A673 (cell line): ENCODE results near the gene PLXNA1. TPM values are rescaled to one million over a fixed set of nuclear protein-coding genes. Genes with fewer than 3 reads are reported as not detected.

Source experiments
- BruUV-seq: library from RNA; stranded (reverse); fragments of 400-500 nt; replicated peaks from 2 replicates; lab custom pipeline; 2021; lab: Mats Ljungman, UMichigan
- CTCF ChIA-PET: fragments of 300-600 bp; sonication (Branson Sonifier 250); formaldehyde crosslinking; loops from one replicate; lab custom pipeline; 2022; ENCODE audit warnings: antibody characterized with exemption; lab: Charles Lee
- POLR2A ChIA-PET: fragments of 300-600 bp; sonication (Branson Sonifier 250); formaldehyde crosslinking; loops from one replicate; lab custom pipeline; 2022; ENCODE audit warnings: antibody characterized with exemption; ENCODE audit not compliant: low non-redundant PET; lab: Charles Lee
- DNase-seq: peaks from one replicate; pipeline ENCODE4 v3.0.0-alpha.2; 2015; ENCODE audit warnings: low spot score
- H3K27ac ChIP-seq: fragments of 200-600 bp; sonication (generic); 2 replicates; pipeline ENCODE4 v1.5.1; 2016; ENCODE audit warnings: mixed run types, low read depth, mild to moderate bottlenecking, mixed read lengths, antibody characterized with exemption, low read length; ENCODE audit not compliant: poor library complexity, severe bottlenecking
- H3K27me3 ChIP-seq: fragments of 200-600 bp; sonication (generic); replicated peaks from 2 replicates; pipeline ENCODE4 v1.6.1; 2017; ENCODE audit warnings: mixed run types, low read depth, mild to moderate bottlenecking, mixed read lengths, antibody characterized with exemption, low read length; ENCODE audit not compliant: insufficient read depth, poor library complexity
- H3K36me3 ChIP-seq: fragments of 200-600 bp; sonication (generic); 2 replicates; pipeline ENCODE4 v1.6.1; 2016; ENCODE audit warnings: mixed run types, mild to moderate bottlenecking, mixed read lengths, antibody characterized with exemption, low read length; ENCODE audit not compliant: insufficient read depth, poor library complexity, severe bottlenecking
- H3K4me1 ChIP-seq: fragments of 200-600 bp; sonication (generic); 2 replicates; pipeline ENCODE4 v1.6.1; 2017; ENCODE audit warnings: mixed run types, mild to moderate bottlenecking, mixed read lengths, antibody characterized with exemption, low read length; ENCODE audit not compliant: insufficient read depth, poor library complexity, severe bottlenecking
- H3K4me3 ChIP-seq: fragments of 200-600 bp; sonication (generic); 2 replicates; pipeline ENCODE4 v1.5.1; 2016; ENCODE audit warnings: low read depth, mixed run types, mild to moderate bottlenecking, mixed read lengths, low read length; ENCODE audit not compliant: poor library complexity, severe bottlenecking
- H3K9me3 ChIP-seq: fragments of 200-600 bp; sonication (generic); 2 replicates; pipeline ENCODE4 v1.6.1; 2016; ENCODE audit warnings: mixed run types, low read depth, mild to moderate bottlenecking, mixed read lengths, antibody characterized with exemption, low read length; ENCODE audit not compliant: poor library complexity, severe bottlenecking
- EZH2 ChIP-seq: fragments of 200-600 bp; sonication (generic); IDR thresholded peaks from 2 replicates; pipeline ENCODE4 v1.6.1; 2017; ENCODE audit warnings: borderline replicate concordance, low read depth, mild to moderate bottlenecking, mixed read lengths, antibody characterized with exemption, low read length; ENCODE audit not compliant: poor library complexity, severe bottlenecking
- intact Hi-C: fragments of 100-400 bp; cut with micrococcal nuclease; formaldehyde crosslinking; loops from one replicate; pipeline ENCODE4 v1.10.0; 2022; ENCODE audit not compliant: unreplicated experiment
- total RNA-seq: library from RNA; stranded (reverse); gene quantifications from 2 replicates; pipeline ENCODE4 v1.2.3, GENCODE V29; 2021
- TF ChIP-seq, protein P1 (sequence below): fragments of 300-800, 200-600 bp; sonication (generic); conservative IDR thresholded peaks from 2 replicates; pipeline ENCODE4 v1.5.1; 2017; ENCODE audit warnings: low read depth, mild to moderate bottlenecking, antibody characterized with exemption, low read length, moderate library complexity, mixed read lengths

PLXNA1 gene
- total RNA-seq, 1 experiment from 2014 or later, result 33.6 TPM

DNA sequence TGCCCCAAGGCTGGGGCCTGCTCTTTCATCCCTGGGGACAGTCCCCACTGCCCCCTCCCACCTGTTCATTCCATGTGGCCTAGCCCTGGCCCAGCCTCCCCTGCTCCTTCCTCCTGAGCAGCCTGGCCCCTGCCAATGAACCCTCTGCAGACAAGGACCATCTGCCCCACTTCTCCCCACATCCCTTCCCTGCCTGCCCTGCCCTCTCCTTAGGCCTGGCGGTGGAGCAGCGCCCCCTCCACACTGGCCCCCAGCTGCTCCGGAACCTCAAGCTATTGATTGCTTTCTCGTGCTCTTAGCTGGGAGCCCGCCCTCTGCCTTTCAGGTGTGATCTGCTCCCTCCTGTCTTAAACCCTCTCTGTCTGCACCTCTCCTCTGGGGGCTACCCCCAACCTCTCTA, 8.0 kb downstream of the PLXNA1 start:
- Histone ChIP-seq H3K4me1 (peaks cover 22% of the 10 kb centered on the region), H3K4me3 (no peak overlapping the region), H3K36me3 (peaks cover 13% of the 10 kb centered on the region), H3K27ac (no peak overlapping the region), H3K9me3 (no peaks in the 10 kb centered on the region), H3K27me3 (no peaks in the 10 kb centered on the region)
- intact Hi-C loops, result no loop called here
- ChIA-PET CTCF (no interaction called here), POLR2A (no interaction called here)
- no peak for DNase-seq
- TF ChIP-seq EZH2, result no peak
- TF ChIP-seq, protein P1, sequence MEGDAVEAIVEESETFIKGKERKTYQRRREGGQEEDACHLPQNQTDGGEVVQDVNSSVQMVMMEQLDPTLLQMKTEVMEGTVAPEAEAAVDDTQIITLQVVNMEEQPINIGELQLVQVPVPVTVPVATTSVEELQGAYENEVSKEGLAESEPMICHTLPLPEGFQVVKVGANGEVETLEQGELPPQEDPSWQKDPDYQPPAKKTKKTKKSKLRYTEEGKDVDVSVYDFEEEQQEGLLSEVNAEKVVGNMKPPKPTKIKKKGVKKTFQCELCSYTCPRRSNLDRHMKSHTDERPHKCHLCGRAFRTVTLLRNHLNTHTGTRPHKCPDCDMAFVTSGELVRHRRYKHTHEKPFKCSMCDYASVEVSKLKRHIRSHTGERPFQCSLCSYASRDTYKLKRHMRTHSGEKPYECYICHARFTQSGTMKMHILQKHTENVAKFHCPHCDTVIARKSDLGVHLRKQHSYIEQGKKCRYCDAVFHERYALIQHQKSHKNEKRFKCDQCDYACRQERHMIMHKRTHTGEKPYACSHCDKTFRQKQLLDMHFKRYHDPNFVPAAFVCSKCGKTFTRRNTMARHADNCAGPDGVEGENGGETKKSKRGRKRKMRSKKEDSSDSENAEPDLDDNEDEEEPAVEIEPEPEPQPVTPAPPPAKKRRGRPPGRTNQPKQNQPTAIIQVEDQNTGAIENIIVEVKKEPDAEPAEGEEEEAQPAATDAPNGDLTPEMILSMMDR, result no peak
- no TSS peak for BruUV-seq

DNA sequence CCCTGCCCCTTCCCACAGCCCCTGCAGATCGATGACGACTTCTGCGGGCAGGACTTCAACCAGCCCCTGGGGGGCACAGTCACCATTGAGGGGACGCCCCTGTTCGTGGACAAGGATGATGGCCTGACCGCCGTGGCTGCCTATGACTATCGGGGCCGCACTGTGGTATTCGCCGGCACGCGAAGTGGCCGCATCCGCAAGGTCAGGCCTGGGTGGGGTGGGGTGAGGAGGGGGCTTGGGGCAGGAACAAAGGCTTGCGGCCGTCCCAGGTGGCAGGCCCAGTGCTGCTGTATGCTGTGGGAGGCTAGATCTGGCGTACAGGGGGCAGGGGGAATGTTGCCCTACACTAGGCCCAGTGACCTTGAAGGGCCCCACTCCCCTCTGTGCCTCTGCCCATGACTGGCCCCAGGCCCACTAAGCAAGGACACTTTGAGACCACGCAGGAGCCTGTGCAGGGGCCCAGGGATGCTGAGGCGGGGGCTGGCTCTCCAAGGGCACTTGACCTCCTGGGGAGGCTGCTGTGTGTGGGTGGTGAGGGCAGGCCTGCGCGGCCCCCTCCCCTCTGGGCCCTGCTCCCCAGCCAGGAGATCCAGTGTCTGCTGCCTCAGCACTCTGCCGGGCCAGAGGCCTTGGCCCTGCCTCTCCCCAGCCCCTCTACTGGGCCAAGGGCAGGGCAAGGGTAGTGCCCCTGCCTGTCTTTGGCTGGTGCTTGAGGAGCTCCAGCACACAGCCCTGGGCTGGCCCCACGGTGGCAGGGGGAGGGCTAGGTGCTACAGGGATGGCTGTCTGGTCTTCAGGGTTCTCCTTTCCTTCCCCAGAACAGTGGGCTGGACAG, 8.7 kb downstream of the PLXNA1 start:
- no peak for DNase-seq
- H3K9me3 ChIP-seq, result no peaks in the 10 kb centered on the region
- H3K4me3 ChIP-seq, result no peak overlapping the region
- H3K4me1 ChIP-seq, result peaks cover 18% of the 10 kb centered on the region
- no peak overlapping the region for H3K27ac ChIP-seq
- POLR2A ChIA-PET, result no interaction called here
- peaks cover 13% of the 10 kb centered on the region for H3K36me3 ChIP-seq
- CTCF ChIA-PET, result no interaction called here
- H3K27me3 ChIP-seq, result no peaks in the 10 kb centered on the region
- BruUV-seq, result no TSS peak
- TF ChIP-seq EZH2, result no peak
- TF ChIP-seq, protein P1, result no peak
- intact Hi-C loops, result no loop called here

DNA sequence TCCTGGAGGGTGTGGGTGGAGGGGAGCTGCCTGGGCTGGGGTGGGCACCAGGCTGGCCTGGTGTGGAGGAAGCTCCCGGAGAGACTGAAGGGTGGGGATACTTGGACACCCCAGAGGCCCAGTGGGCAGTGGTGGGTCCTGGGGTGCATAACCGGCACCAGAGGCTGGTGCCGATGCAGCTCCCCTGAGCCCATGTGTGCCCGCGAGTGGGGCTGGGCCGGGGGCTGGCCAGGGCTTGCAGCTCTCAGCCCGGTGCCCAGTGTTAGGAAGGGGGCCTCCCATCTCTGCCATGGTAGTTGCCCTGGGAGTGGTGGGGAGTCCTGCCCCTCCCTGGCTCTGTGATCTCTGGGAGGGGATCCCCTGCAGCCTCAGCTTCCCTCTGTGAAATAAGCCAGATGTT, 9.3 kb downstream of the PLXNA1 start:
- intact Hi-C loops, result no loop called here
- ChIA-PET POLR2A (no interaction called here), CTCF (no interaction called here)
- peaks cover 13% of the 10 kb centered on the region for H3K36me3 ChIP-seq
- no peak for TF ChIP-seq EZH2
- TF ChIP-seq, protein P1, result no peak
- H3K27me3 ChIP-seq, result no peaks in the 10 kb centered on the region
- DNase-seq, result no peak
- no TSS peak for BruUV-seq
- no peak overlapping the region for H3K4me3 ChIP-seq
- H3K9me3 ChIP-seq, result no peaks in the 10 kb centered on the region
- H3K27ac ChIP-seq, result no peak overlapping the region
- H3K4me1 ChIP-seq, result peaks cover 18% of the 10 kb centered on the region
